Heart right ventricle (tissue), 16 donors: ENCODE data around the gene GALNT16. TPM values are rescaled to one million over a fixed set of nuclear protein-coding genes. Genes with fewer than 3 reads are reported as not detected.

Experiments
- ATAC-seq, 8 donors: fragments of 200-7000 bp; cut with Tn5 transposase; one replicate each; pipeline ENCODE4 v1.9.1; 2020; ENCODE audit warnings: mild to moderate bottlenecking in 8 of 8, moderate library complexity in 8 of 8, moderate number of reproducible peaks in 1 of 8
- DNase-seq, 2 donors: peaks; one replicate each; pipeline ENCODE4 v3.0.0-alpha.2; 2020
- H3K27ac ChIP-seq, 10 donors: fragments of 200-600 bp; sonication (generic) in 2 of 10; one replicate each; pipeline versions ENCODE4 v1.5.0 to v1.8.0; 2020 to 2022; ENCODE audit warnings: mild to moderate bottlenecking in 3 of 10
- H3K27me3 ChIP-seq, 7 donors: fragments of 200-600 bp; one replicate each; pipeline ENCODE4 v1.8.0; 2021 to 2022; ENCODE audit warnings: mild to moderate bottlenecking in 2 of 7
- H3K36me3 ChIP-seq, 9 donors: fragments of 200-600 bp; sonication (generic) in 1 of 9; one replicate each; pipeline versions ENCODE4 v1.5.0 to v1.8.0; 2020 to 2022; ENCODE audit warnings: mild to moderate bottlenecking in 2 of 9
- H3K4me1 ChIP-seq, 9 donors: fragments of 200-600 bp; sonication (generic) in 1 of 9; one replicate each; pipeline versions ENCODE4 v1.5.0 to v1.8.0; 2020 to 2022; ENCODE audit warnings: mild to moderate bottlenecking in 4 of 9
- H3K4me3 ChIP-seq, 10 donors: fragments of 200-600 bp; sonication (generic) in 2 of 10; one replicate each; pipeline versions ENCODE4 v1.5.0 to v1.8.0; 2020 to 2022; ENCODE audit warnings: mild to moderate bottlenecking in 7 of 10, moderate library complexity in 2 of 10
- H3K9me3 ChIP-seq, 11 donors: fragments of 200-600 bp in 10 of 11; sonication (generic) in 2 of 11; one replicate each; pipeline versions ENCODE4 v1.5.0 to v1.8.0; 2013 to 2022; ENCODE audit warnings: mild to moderate bottlenecking in 2 of 11, control low read depth in 1 of 11, moderate library complexity in 1 of 11
- WGBS, 2 donors: extraction: QIAGEN DNeasy Blood & Tissue Kit; methylation state at CpG; one replicate each; pipeline ENCODE4 v1.1.7; 2013; ENCODE audit warnings: inconsistent platforms in 1 of 2; 5-methylcytosine and 5-hydroxymethylcytosine counted together
- intact Hi-C, 10 donors: fragments of 100-400 bp; cut with DNase I; formaldehyde crosslinking; loops; one replicate each; pipeline versions ENCODE4 v1.11.1 to v1.14.2; 2022
- polyA plus RNA-seq, 2 donors: library from polyadenylated mRNA; stranded (reverse); fragments of 200-250 nt; gene quantifications; one replicate each; pipeline ENCODE4 v1.2.3, GENCODE V29; 2013
- total RNA-seq, 10 donors: library from RNA; stranded (reverse); fragmentation: NEBNext Ultra II Directional in 3 of 10; extraction: Animal tissue kit (Norgen Biotek cat#: 25700) in 3 of 10; gene quantifications; one replicate each; pipeline versions ENCODE4 v1.2.1 to v1.2.4, GENCODE V29; 2021 to 2023
- TF ChIP-seq, protein P1 (sequence below), 9 donors: fragments of 200-600 bp; sonication (generic) in 2 of 9; IDR thresholded peaks; one replicate each; pipeline versions ENCODE4 v1.5.0 to v1.8.0; 2021 to 2022; ENCODE audit warnings: antibody characterized with exemption in 9 of 9, mild to moderate bottlenecking in 5 of 9, moderate library complexity in 1 of 9
- donor health status: Arrhythmogenic right ventricular cardiomyopathy.
- donor health status: ischemic (EF 13 %, LVEDD 7.1; RV severe dilation, severe dysfunction).
- donor health status: healthy with polysubstance abuse.
- donor health status: DM: no; HTN: yes; CAD: no.
- donor health status: DM: no; HTN: no; CAD: no.
- donor health status: ischemic (EF 25% LVEDD 6.9; RV normal size, moderate dysfunction).
- donor health status: ischemic (EF 25% LVEDD 5.7; RV mildly dilated, moderate dysfunction).
- donor health status: healthy.
- donor health status: DM: yes; HTN: yes; CAD: no.
- donor health status: Ischemic cardiomyopathy.
- donor health status: ischemic (EF 35%, LVEDD 5.7; RV mildly dilated, moderate dysfunction).
- donor health status: nonischemic (EF 11% LVEDD 7.7; RV severe dilation, severe dysfunction).
- donor health status: DM: yes; HTN: yes; CAD: no.
- donor health status: PGD.
- donor health status: ischemic (EF 29% LVEDD 5.4; RV normal size, mild dysfunction).
- donor health status: nonischemic (EF 23%, LVEDD 6.1; RV moderate dilation, normal function).

Gene GALNT16
- total and polyA plus RNA-seq, 12 donors, result 9.6 to 106 (median 68.3) TPM

DNA sequence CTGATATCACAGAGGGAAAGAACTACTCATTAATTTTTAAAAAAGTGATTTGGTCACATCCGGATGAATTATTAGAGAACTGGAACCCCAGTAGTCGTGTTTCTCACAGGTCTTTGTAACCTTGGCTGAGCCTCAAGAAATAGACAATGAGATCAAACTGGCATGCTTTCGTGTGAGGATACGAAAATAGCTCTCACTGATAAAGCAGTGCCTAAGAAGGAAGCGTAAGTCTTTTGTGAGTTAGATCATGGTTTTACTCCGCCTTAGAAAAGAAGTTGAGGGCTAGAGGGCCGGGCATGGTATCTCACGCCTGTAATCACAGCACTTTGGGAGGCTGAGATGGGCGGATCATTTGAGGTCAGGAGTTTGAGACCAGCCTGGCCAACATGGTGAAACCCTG is 33.8 kb upstream of the GALNT16 start:
- 13 to 17% methylated on average over 9 of the region's 9 CpGs for WGBS, 2 donors

DNA sequence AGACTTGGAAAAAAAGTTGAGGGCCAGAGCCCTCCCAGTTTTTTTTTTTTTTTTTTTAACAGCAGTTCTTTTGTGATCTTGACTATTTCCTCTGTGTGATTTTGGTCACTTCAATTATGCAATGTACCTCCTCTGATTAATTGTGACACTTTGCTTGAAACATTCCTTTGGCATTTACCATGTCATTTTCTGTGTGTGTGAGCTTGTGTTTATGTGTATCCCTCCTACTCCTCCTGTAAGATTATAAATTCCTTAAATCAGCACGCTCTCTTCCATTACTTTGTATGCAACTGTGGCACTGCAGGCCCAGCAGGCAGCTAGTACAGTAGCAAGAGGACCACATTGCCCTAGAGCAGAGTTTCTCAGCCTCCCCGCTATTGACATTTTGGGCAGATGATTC is 33.2 kb upstream of the GALNT16 start:
- no peak for DNase-seq
- no peak overlapping the region for H3K4me3 ChIP-seq

More for the DNA sequence above, 33.8 kb upstream of the GALNT16 start:
- DNase-seq, result peak in 1 of 2 donors; percentile 31
- ATAC-seq, result peak; percentile 62 to 88 (median 82)
- TF ChIP-seq, protein P1, sequence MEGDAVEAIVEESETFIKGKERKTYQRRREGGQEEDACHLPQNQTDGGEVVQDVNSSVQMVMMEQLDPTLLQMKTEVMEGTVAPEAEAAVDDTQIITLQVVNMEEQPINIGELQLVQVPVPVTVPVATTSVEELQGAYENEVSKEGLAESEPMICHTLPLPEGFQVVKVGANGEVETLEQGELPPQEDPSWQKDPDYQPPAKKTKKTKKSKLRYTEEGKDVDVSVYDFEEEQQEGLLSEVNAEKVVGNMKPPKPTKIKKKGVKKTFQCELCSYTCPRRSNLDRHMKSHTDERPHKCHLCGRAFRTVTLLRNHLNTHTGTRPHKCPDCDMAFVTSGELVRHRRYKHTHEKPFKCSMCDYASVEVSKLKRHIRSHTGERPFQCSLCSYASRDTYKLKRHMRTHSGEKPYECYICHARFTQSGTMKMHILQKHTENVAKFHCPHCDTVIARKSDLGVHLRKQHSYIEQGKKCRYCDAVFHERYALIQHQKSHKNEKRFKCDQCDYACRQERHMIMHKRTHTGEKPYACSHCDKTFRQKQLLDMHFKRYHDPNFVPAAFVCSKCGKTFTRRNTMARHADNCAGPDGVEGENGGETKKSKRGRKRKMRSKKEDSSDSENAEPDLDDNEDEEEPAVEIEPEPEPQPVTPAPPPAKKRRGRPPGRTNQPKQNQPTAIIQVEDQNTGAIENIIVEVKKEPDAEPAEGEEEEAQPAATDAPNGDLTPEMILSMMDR (IDR thresholded peaks at IDR 0.05), result no peak
- peaks cover 0 to 27% (median 17%) of the 10 kb centered on the region in 9 donors for H3K4me1 ChIP-seq
- H3K27me3 ChIP-seq, result no peaks in the 10 kb centered on the region
- H3K36me3 ChIP-seq, result peaks cover 0 to 47% (median 7%) of the 10 kb centered on the region in 9 donors
- intact Hi-C loops, result loop anchor here in 2 of 10 donors (5.0 to 10.0 kb wide), 2 partner anchors 71 to 74 kb away; partner anchors contain the start of gene DCAF5 (in 2 of the 2)
- H3K4me3 ChIP-seq, result no peak overlapping the region
- no peaks in the 10 kb centered on the region for H3K9me3 ChIP-seq
- H3K27ac ChIP-seq, result peak overlapping the region in 9 of 10 donors; percentile 43 to 77 (median 69)

DNA sequence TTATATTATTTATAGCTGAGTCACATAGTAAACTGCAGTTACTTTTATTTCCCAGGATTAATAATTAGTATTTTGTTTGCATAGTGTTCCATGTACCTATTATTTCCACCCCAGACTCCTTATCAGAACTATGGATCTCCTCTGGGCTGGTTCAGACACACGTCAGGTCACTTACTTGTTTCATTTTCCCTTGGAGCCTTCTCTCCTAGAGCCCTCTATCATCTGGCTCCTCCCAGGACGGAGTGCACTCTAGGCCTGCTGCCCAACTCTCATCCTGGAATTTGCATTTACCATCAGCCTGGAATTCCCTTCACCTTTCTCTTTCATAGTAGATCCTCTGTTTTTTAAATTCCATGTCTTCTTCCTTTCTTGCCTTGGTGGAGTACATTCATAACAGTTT is 28.5 kb upstream of the GALNT16 start:
- no peak for DNase-seq
- intact Hi-C loops, result loop anchor here in 1 of 10 donors (10.0 kb wide), 1 partner anchor 97 kb away; no protein-coding TSS in a partner anchor
- TF ChIP-seq, protein P1 (IDR thresholded peaks at IDR 0.05), result no peak
- no peak overlapping the region for H3K4me3 ChIP-seq
- peaks cover 0 to 25% (median 10%) of the 10 kb centered on the region in 9 donors for H3K4me1 ChIP-seq
- H3K27me3 ChIP-seq, result no peaks in the 10 kb centered on the region
- peak in 6 of 8 donors; percentile 58 to 83 (median 74) for ATAC-seq
- H3K9me3 ChIP-seq, result no peaks in the 10 kb centered on the region
- 25 to 38% methylated on average over 2 of the region's 2 CpGs for WGBS, 2 donors
- H3K27ac ChIP-seq, result peak overlapping the region in 1 of 10 donors; percentile 42
- H3K36me3 ChIP-seq, result peaks cover 0 to 77% (median 16%) of the 10 kb centered on the region in 9 donors

More for the DNA sequence above, 33.2 kb upstream of the GALNT16 start:
- TF ChIP-seq, protein P1 (IDR thresholded peaks at IDR 0.05), result no peak
- peaks cover 0 to 32% (median 19%) of the 10 kb centered on the region in 9 donors for H3K4me1 ChIP-seq
- H3K36me3 ChIP-seq, result peaks cover 0 to 52% (median 7%) of the 10 kb centered on the region in 9 donors
- no peaks in the 10 kb centered on the region for H3K27me3 ChIP-seq
- H3K27ac ChIP-seq, result peak overlapping the region in 9 of 10 donors; percentile 43 to 77 (median 69)
- peak in 5 of 8 donors; percentile 3 to 41 (median 29) for ATAC-seq
- intact Hi-C loops, result loop anchor here in 2 of 10 donors (5.0 to 10.0 kb wide), 2 partner anchors 72 to 74 kb away; partner anchors contain the start of gene DCAF5 (in 2 of the 2)
- H3K9me3 ChIP-seq, result no peaks in the 10 kb centered on the region
- 89 to 92% methylated on average over 2 of the region's 2 CpGs for WGBS, 2 donors

DNA sequence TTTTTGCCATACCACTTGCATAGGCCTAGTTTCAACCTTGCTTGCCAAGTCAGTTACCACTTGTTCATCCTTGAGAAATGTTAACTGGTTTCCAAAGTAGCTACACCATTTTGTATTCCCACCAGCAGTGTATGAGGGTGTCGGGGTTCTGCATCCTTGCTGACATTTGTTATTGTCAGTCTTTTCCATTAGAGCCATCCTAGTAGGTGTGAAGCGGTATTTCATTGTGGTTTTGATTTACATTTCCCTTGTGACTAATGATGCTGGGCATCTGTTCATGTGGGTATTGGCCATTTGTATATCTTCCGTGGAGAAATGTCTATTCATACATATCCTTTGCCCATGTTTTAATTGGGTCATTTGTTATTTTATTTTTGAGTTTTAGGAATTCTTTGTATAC is 27.6 kb upstream of the GALNT16 start:
- ATAC-seq (no peak), DNase-seq (no peak)
- intact Hi-C loops, result loop anchor here in 1 of 10 donors (10.0 kb wide), 1 partner anchor 98 kb away; no protein-coding TSS in a partner anchor
- TF ChIP-seq, protein P1 (IDR thresholded peaks at IDR 0.05), result no peak
- Histone ChIP-seq H3K36me3 (peaks cover 0 to 86% (median 24%) of the 10 kb centered on the region in 9 donors), H3K4me1 (peaks cover 0 to 16% (median 1%) of the 10 kb centered on the region in 9 donors), H3K27ac (no peak overlapping the region), H3K27me3 (no peaks in the 10 kb centered on the region), H3K9me3 (no peaks in the 10 kb centered on the region), H3K4me3 (no peak overlapping the region)
- 97 to 98% methylated on average over 3 of the region's 3 CpGs for WGBS, 2 donors
